Lower leg skin (tissue), 3 donors: ENCODE results near the gene MGST1.

Experiments
- POLR2A ChIP-seq, 2 donors: fragments of 450-650 bp; IDR thresholded peaks; one replicate each; pipeline ENCODE4 v1.6.1; 2016 to 2017; ENCODE audit warnings: antibody characterized with exemption in 2 of 2, mild to moderate bottlenecking in 1 of 2, moderate library complexity in 1 of 2
- TF ChIP-seq, protein P1 (sequence below), 3 donors: fragments of 450-650 bp; IDR thresholded peaks; one replicate each; pipeline ENCODE4 v1.5.1; 2016; ENCODE audit warnings: antibody characterized with exemption in 3 of 3, mild to moderate bottlenecking in 3 of 3, moderate library complexity in 2 of 3

- TF ChIP-seq POLR2A (IDR thresholded peaks at IDR 0.05): no peak
- TF ChIP-seq, protein P1, sequence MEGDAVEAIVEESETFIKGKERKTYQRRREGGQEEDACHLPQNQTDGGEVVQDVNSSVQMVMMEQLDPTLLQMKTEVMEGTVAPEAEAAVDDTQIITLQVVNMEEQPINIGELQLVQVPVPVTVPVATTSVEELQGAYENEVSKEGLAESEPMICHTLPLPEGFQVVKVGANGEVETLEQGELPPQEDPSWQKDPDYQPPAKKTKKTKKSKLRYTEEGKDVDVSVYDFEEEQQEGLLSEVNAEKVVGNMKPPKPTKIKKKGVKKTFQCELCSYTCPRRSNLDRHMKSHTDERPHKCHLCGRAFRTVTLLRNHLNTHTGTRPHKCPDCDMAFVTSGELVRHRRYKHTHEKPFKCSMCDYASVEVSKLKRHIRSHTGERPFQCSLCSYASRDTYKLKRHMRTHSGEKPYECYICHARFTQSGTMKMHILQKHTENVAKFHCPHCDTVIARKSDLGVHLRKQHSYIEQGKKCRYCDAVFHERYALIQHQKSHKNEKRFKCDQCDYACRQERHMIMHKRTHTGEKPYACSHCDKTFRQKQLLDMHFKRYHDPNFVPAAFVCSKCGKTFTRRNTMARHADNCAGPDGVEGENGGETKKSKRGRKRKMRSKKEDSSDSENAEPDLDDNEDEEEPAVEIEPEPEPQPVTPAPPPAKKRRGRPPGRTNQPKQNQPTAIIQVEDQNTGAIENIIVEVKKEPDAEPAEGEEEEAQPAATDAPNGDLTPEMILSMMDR (IDR thresholded peaks at IDR 0.05): no peak
Observed at GRCh38 chr12:16323010-16323409, 24.4 kb upstream of the MGST1 start.
